IPS DF 6.9 (cell line): ENCODE measurements around the gene PPP1R7.

ENCODE experiments used
- DNase-seq: peaks from one replicate; pipeline ENCODE4 v3.0.0-alpha.2; 2013; ENCODE audit warnings: low read depth, low spot score
- H3K27ac ChIP-seq: one replicate; pipeline ENCODE4 v1.5.1; 2013; ENCODE audit warnings: low read length, control low read depth
- H3K27me3 ChIP-seq: 2 replicates; pipeline ENCODE4 v1.6.1; 2013; ENCODE audit warnings: mild to moderate bottlenecking, low read length; ENCODE audit not compliant: control insufficient read depth, insufficient read depth
- H3K36me3 ChIP-seq: 2 replicates; pipeline ENCODE4 v1.6.1; 2013; ENCODE audit warnings: low read length; ENCODE audit not compliant: control insufficient read depth, insufficient read depth
- H3K4me1 ChIP-seq: 2 replicates; pipeline ENCODE4 v1.6.1; 2013; ENCODE audit warnings: low read length; ENCODE audit not compliant: control insufficient read depth, insufficient read depth
- H3K4me3 ChIP-seq: 2 replicates; pipeline ENCODE4 v1.5.1; 2013; ENCODE audit warnings: mild to moderate bottlenecking, low read length
- H3K9me3 ChIP-seq: 2 replicates; pipeline ENCODE4 v1.6.1; 2013; ENCODE audit warnings: low read length, inconsistent platforms; ENCODE audit not compliant: control insufficient read depth, insufficient read depth
- WGBS: extraction: QIAGEN DNeasy Blood & Tissue Kit; methylation state at CpG from one replicate; pipeline ENCODE4 v1.1.7; 2013; ENCODE audit warnings: mixed read lengths, missing lambda C conversion rate; ENCODE audit not compliant: insufficient read length, insufficient coverage; 5-methylcytosine and 5-hydroxymethylcytosine counted together

The PPP1R7 gene

GRCh38 chr2:241140445-241140840, 9.8 kb upstream of the PPP1R7 start:
- no CpG with 5 or more reads among the region's 10 CpGs for WGBS
- H3K9me3 ChIP-seq: no peaks in the 10 kb centered on the region
- H3K36me3 ChIP-seq: peaks cover 23% of the 10 kb centered on the region
- no peak overlapping the region for H3K4me3 ChIP-seq
- DNase-seq: no peak
- H3K27me3 ChIP-seq: no peaks in the 10 kb centered on the region
- H3K4me1 ChIP-seq: no peaks in the 10 kb centered on the region
- no peak overlapping the region for H3K27ac ChIP-seq

GRCh38 chr2:241141214-241141770, 9.0 kb upstream of the PPP1R7 start:
- H3K36me3 ChIP-seq: peaks cover 17% of the 10 kb centered on the region
- no peaks in the 10 kb centered on the region for H3K4me1 ChIP-seq
- no peak overlapping the region for H3K4me3 ChIP-seq
- no CpG with 5 or more reads among the region's 14 CpGs for WGBS
- H3K27me3 ChIP-seq: no peaks in the 10 kb centered on the region
- no peaks in the 10 kb centered on the region for H3K9me3 ChIP-seq
- no peak for DNase-seq
- H3K27ac ChIP-seq: no peak overlapping the region

GRCh38 chr2:241142063-241142462, 8.2 kb upstream of the PPP1R7 start:
- peaks cover 13% of the 10 kb centered on the region for H3K36me3 ChIP-seq
- WGBS: no CpG with 5 or more reads among the region's 6 CpGs
- DNase-seq: no peak

GRCh38 chr2:241142593-241142992, 7.7 kb upstream of the PPP1R7 start:
- no peak for DNase-seq
- no CpG with 5 or more reads among the region's 9 CpGs for WGBS
- Histone ChIP-seq H3K27ac (no peak overlapping the region), H3K4me1 (no peaks in the 10 kb centered on the region), H3K36me3 (peaks cover 9% of the 10 kb centered on the region), H3K27me3 (no peaks in the 10 kb centered on the region), H3K9me3 (no peaks in the 10 kb centered on the region), H3K4me3 (no peak overlapping the region)

More at GRCh38 chr2:241142063-241142462, 8.2 kb upstream of the PPP1R7 start:
- no peaks in the 10 kb centered on the region for H3K27me3 ChIP-seq
- H3K27ac ChIP-seq: no peak overlapping the region
- no peak overlapping the region for H3K4me3 ChIP-seq
- no peaks in the 10 kb centered on the region for H3K9me3 ChIP-seq
- no peaks in the 10 kb centered on the region for H3K4me1 ChIP-seq

GRCh38 chr2:241146286-241146685, 4.0 kb upstream of the PPP1R7 start:
- no CpG with 5 or more reads among the region's 4 CpGs for WGBS
- H3K27me3 ChIP-seq: no peaks in the 10 kb centered on the region
- no peak overlapping the region for H3K4me3 ChIP-seq
- H3K27ac ChIP-seq: no peak overlapping the region
- no peak for DNase-seq
- H3K4me1 ChIP-seq: peaks cover 4% of the 10 kb centered on the region; the same call in 1 of the 2 replicates
- H3K36me3 ChIP-seq: no peaks in the 10 kb centered on the region
- no peaks in the 10 kb centered on the region for H3K9me3 ChIP-seq

GRCh38 chr2:241147336-241147735, 2.9 kb upstream of the PPP1R7 start:
- Histone ChIP-seq H3K9me3 (no peaks in the 10 kb centered on the region), H3K4me3 (no peak overlapping the region), H3K36me3 (no peaks in the 10 kb centered on the region), H3K27me3 (no peaks in the 10 kb centered on the region), H3K27ac (no peak overlapping the region), H3K4me1 (peaks cover 6% of the 10 kb centered on the region; the same call in 1 of the 2 replicates)
- DNase-seq: no peak
- WGBS: no CpG with 5 or more reads among the region's 3 CpGs

GRCh38 chr2:241148239-241148638, 2.0 kb upstream of the PPP1R7 start:
- H3K4me1 ChIP-seq: peaks cover 6% of the 10 kb centered on the region; the same call in 1 of the 2 replicates
- no peaks in the 10 kb centered on the region for H3K9me3 ChIP-seq
- no peaks in the 10 kb centered on the region for H3K36me3 ChIP-seq
- H3K27me3 ChIP-seq: no peaks in the 10 kb centered on the region
- no peak overlapping the region for H3K27ac ChIP-seq
- peak overlapping the region; percentile 63; the same call in 1 of the 2 replicates for H3K4me3 ChIP-seq
- no peak for DNase-seq
- WGBS: no CpG with 5 or more reads among the region's 4 CpGs

- peak within 1 kb of the TSS; percentile 83 for H3K4me3 ChIP-seq
- H3K36me3 ChIP-seq: no peaks in the 10 kb centered on the region
- no peaks in the 10 kb centered on the region for H3K9me3 ChIP-seq
- no CpG with 5 or more reads among the region's 88 CpGs for WGBS
- H3K27me3 ChIP-seq: no peaks in the 10 kb centered on the region
- H3K27ac ChIP-seq: no peak within 1 kb of the TSS
- DNase-seq: peak; percentile 93
- peaks cover 6% of the 10 kb centered on the region; the same call in 1 of the 2 replicates for H3K4me1 ChIP-seq
Observed at GRCh38 chr2:241148891-241149674, 1.2 kb upstream of the PPP1R7 start, which contains the start of gene PASK. Gene PASK, minus strand, starts transcription at chr2:241149472. Its CDS starts 6,440 bp downstream, at chr2:241143032.

GRCh38 chr2:241149675-241149924, 667 bp upstream of the PPP1R7 start:
- no peak for DNase-seq
- WGBS: no CpG with 5 or more reads among the region's 23 CpGs
- Histone ChIP-seq H3K4me1 (peaks cover 6% of the 10 kb centered on the region; the same call in 1 of the 2 replicates), H3K27me3 (no peaks in the 10 kb centered on the region), H3K27ac (no peak overlapping the region), H3K36me3 (no peaks in the 10 kb centered on the region), H3K9me3 (no peaks in the 10 kb centered on the region), H3K4me3 (peak overlapping the region; percentile 63)

- no CpG with 5 or more reads among the region's 37 CpGs for WGBS
- no peaks in the 10 kb centered on the region for H3K36me3 ChIP-seq
- H3K9me3 ChIP-seq: no peaks in the 10 kb centered on the region
- DNase-seq: no peak
- H3K4me3 ChIP-seq: peak overlapping the region; percentile 83
- no peaks in the 10 kb centered on the region for H3K27me3 ChIP-seq
- peaks cover 6% of the 10 kb centered on the region; the same call in 1 of the 2 replicates for H3K4me1 ChIP-seq
- H3K27ac ChIP-seq: no peak overlapping the region
Observed at GRCh38 chr2:241150660-241151530, 628 bp downstream of the PPP1R7 start.
